Stimulated activated CD8-positive, alpha-beta memory T cell treated with anti-CD3 and anti-CD28 coated beads, Interleukin-15, amount 100 ng/mL, for 24 hours (primary cell): ENCODE measurements around the gene MEI1.
"Not testable (repeated sequence)": the region's sequence is repeated elsewhere in the genome, so short reads cannot be mapped to it uniquely, and the experiment has no call there.

Experiments
- DNase-seq: peaks from one replicate; pipeline ENCODE4 v3.0.0-alpha.2; 2020; ENCODE audit warnings: low read depth

The MEI1 gene

DNA sequence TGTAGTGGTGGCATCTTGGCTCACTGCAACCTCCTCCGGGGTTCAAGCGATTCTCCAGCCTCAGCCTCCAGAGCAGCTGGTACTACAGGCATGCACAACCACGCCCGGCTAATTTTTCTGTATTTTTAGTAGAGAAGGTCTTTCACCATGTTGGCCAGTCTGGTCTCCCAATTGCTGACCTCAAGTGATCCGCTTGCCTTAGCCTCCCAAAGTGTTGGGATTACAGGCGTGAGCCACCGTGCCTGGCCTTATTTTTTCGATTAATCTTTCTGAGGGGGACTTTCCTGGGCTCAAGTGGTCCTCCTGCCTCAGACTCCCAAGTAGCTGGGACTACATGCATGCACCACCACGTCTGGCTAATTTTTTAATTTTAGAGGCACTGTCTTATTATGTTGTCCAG lies 16.3 kb upstream of the MEI1 start:
- no peak for DNase-seq

DNA sequence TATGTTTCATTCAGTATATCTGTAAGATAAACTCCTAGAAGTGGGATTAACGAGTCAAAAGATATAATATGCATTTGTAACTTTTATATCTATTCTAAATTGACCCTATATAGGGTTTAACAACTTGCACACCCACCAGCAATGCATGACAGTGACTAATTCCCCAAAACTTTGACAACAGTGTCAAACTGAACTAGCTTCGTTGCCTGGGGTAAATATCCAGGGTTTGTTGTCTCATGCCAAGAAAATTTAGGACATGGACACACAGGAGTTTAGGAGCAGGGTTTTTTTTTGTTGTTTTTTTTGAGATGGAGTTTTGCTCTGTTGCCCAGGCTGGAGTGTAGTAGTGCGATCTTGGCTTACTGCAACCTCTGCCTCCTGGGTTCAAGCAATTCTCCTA lies 15.7 kb upstream of the MEI1 start:
- no peak for DNase-seq

DNA sequence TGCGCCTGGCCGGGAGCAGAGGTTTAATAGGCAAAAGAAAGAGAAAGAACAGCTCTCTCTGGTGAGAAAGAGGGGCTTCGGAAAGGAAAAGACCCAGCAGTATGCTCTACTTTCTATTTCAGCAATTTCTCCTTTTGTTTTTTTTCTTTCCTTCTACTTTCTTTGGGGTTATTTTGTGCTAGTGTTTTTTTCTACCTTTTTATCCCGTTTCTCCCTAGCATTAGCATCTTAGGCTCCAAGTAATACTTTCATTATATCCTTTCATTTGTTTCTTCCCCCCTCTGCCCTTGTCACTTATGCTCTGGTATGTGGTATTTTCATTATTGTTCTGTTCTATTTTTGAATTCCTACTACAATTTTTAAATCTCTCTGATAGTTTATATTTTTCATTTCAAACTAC lies 15.1 kb upstream of the MEI1 start:
- no peak for DNase-seq

DNA sequence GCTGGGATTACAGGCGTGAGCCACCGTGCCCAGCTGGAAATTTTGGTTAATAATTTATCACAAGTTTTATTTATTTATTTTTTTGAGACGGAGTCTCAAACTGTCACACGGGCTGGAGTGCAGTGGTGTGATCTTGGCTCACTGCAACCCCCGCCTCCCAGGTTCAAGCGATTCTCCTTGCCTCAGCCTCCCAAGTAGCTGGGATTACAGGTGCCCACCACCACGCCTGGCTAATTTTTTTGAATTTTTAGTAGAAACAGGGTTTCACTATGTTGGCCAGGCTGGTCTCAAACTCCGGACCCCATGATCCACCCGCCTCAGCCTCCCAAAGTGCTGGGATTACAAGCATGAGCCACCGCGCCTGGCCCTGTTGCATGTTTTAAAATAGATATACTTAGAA lies 12.4 kb upstream of the MEI1 start:
- DNase-seq = not testable (repeated sequence)

DNA sequence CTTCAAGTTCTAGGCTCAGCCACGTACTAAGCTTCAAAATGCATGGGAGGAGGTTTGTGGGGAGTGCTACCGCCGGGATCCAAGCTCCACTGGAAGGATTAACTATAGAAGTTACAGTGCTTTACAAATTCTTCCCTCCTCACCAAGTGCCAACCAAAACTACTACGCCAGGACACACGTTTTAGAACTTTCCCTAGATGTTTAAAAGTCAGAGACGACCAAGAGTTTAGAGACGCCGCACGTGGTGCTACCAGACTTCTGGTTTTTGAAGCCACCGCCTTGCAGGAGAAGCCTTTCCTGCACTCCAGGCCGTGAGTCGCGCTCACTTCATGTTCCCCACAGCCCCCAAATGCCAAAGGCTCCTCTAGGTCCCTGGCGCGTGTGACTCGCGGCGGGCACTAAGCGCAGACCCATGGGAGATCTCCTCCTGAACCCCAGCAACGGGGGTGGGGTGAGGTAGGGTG lies 11.4 kb upstream of the MEI1 start:
- no peak for DNase-seq

DNA sequence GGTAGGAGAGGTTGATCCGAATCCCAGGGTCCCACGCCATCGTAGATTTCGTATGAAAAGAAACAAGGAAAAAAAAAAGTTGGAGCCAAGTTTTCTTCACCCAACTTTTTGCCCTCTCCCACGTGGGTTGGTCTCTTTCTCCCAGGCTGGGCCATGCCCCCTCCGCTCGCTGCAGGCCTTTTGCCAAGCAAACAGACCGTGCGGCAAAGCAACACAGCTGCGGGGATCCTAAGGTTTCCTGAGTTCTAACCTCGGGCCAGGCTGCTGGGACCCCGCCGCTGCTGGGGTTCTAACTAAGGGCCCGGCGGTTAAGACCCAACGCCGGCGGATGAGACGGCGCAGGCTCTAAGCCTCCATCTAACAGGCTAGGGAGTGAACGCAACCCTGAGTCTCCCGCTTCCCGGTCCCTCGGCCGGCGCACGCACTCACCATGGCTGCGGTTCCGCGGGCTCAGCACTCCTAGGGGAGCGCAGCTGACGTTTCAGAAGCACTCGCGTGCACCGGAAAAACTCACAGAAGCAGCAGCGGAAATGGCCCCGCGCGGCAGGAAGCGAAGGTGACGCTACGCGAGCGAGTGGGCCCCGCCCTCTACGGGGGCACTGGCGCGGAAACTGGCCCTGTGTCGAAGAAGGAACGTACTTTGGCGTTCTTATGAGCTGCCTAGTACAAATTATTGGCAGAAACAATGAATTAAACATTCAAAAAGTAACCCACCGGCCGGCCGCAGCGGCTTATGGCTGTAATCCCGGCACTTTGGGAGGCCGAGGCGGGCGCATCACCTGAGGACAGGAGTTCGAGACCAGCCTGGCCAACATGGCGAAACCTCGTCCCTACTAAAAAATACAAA lies 10.7 kb upstream of the MEI1 start, which contains the start of gene SNU13:
Gene SNU13, minus strand, starts transcription at position 503 of the 847 bp plus-strand sequence. Its CDS starts 71 bp downstream, at position 432.
- DNase-seq = peak; percentile 81

DNA sequence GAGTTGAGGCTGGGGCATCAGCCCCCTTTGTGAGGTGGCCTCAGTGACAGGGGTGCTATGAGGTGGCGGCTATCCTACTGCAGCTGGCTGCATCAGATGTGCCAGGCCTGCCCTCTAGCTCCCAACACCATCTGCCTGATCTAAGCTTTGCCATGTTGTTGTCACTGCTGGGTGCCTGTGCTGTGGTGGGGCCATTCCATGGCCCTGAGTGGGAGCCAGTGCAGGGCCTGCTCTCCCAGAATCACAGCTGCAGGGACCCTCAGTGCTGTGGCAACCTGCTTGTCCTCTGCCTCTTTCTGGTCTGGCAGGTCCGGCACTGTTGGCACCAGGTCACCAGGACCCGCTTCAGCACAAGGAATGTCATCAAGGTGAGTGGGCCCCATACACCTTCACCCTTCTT lies 8.8 kb upstream of the MEI1 start:
- DNase-seq = no peak

DNA sequence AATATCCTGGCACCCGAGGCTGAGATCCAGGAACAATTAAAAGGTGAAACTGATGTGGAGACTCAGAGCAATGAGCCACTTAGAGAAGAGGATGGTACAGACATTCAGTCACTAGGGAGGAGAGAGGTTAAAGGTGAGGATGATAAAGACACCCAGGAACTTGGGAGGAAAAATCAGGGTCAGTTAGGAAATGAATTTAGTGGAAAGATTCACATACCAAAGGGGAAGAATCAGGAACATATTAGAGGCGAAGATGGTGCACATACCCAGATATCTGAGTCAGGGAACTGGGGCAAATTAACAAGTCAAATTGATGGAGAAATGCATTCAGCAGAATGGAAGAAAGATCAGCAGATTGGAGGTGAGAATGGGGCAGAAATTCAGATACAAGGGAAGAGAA lies 4.1 kb upstream of the MEI1 start:
- no peak for DNase-seq

DNA sequence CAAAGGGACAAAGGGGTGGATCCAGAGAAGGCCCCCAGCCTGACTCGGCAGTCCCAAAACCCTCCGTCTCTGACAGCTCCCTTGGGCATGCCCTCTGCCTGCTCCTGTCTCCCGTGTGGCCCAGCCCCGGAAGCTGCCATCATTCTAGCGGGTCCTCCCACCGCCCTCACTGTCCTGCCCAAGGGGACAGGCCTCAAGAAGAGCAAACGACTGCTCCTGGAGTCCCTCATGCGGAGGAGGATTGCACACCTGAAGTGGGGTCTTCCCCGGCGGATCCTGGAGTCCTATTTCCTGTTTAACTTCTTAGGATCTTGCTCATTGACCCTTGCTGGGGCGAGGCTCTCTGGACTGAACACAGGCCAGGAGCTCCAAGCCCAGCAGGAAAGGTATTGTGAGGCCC lies 2.6 kb upstream of the MEI1 start:
- DNase-seq = no peak

DNA sequence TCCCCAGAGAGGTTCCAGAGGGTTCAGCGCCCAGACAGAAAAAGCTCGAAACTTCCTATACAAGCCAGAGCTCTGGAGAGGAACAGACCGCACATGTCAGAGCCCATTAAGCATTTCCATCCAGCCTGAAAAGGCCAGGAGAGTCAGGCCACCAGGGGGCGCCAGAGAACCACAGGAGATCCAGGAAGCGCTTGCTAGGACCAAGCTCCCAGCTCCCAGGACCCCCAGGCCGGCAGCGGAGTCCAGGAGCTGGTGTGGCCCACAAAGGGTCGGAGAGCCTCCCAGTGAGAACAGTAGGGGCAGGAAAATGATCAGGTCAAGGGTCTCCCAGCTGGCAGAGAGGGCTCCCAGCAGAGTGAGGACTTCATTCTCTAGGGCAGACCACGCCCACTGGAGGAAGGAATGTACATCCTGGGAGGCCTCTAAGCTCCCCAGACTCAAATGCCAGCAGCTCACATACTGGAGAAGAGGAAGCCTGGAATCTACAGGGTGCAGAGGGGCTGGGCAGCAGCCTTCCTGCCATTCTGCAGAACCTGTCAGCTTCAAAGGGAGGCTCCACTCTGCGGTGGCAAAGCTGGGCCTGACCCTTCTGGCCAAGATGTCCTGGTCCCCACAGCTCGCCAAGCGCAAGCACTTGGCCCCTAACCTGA lies 2.1 kb upstream of the MEI1 start:
- DNase-seq = peak; percentile 97

DNA sequence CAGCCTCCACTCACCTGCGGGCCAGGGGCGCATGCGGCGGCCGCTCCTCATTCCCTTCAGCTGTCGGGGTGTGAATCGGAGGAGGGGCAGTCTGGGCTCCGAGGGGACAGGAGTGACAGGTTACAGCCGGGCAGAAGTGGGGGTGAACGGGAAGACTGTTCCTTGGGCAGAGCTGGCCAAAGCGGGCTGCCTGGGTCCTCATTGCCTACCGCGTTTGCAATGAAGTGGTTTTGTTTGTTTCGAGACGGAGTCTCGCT lies 733 bp downstream of the MEI1 start:
- DNase-seq = no peak

DNA sequence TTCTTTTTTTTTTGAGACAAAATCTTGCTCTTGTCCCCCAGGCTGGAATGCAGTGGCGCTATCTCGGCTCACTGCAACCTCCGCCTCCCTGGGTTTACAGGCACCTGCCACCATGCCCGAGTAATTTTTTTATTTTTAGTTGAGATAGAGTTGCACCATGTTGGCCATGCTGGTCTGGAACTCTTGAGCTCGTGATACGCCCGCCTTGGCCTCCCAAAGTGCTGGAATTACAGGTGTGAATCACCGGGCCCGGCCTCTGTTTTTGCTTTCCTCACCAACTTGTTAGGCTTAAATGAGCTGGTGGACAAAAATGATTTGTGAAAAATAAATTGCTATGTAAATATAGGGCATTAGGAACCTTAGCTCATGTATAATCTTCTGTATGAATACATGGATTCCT lies 3.5 kb downstream of the MEI1 start:
- no peak for DNase-seq

DNA sequence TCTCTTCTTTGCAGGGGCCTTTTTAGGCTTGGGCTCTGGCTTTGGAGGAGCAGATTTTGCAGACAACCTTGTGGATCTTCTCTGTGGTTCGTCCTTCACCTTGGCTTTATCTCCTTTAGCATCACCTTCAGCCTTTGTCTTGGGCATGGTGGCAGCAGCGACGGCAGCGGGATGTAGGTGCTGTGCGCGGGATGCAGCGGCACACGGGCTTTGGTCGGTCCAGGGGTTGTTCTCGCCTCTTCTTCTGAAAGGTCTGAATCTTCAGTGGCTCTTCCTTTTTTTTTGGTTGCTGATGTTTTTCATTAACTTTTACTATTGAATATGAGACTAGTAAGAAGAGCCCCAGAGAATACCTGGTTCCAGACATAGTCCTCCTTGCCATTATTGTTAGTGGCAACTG lies 10.0 kb downstream of the MEI1 start:
- DNase-seq = no peak

DNA sequence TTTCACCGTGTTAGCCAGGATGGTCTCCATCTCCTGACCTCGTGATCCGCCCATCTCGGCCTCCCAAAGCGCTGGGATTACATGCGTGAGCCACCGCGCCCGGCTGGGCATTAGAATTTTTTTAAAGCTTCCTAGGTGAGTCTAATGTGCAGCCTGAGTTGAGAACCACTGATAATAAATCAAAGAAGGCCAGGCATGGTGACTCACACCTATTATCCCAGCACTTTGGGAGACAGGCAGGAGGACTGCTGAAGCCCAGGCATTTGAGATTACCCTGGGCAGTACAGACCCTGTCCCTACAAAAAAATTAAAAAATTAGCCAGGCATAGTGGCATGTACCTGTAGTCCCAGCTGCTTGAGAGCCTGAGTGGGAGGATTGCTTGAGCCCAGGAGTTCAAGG lies 13.7 kb downstream of the MEI1 start:
- no peak for DNase-seq

DNA sequence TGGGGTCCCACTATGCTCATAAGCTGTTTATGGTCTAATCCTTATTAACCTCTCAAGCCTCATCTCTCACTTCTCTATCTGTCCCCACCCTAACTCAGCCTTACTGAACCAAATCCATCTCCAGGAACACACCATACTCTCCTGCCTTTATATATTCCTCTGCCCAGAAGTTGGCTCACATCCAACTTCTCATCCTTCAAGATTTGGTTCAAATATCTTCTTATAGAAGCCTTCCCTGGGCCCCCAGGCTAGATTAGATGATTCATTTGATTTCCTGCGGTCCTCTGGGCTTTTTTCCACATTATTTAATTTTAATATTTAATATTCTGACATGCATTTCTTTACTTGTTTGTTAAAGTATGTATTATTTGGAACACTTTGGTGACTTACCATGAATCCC lies 23.2 kb downstream of the MEI1 start:
- DNase-seq = no peak

DNA sequence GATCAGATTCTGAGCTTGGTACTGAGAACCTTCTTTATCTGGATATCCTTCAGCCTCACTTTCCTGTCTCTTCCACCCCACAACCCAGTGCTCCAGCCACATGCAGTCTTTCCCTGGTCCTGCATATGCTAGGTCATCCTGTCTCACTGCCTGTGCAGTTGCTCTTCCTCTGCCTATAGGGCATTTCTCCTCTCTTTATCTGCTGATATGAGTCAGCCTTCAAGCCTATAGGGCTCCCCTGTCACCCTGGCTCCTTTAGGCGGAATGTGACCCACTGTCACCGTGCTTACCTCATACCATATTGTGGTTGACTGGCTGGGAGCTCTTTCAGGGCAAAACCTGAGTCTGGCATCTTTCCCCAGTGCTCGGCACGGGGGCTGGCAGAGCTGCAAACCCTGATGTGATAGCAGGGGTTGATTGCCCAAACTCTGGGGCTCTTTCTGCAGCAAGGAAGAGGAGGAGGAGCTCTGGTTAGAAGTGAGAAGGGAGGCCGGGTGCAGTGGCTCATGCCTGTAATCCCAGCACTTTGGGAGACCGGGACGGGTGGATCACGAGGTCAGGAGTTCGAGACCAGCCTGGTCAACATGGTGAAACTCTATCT lies 26.3 kb downstream of the MEI1 start:
- DNase-seq = no peak

DNA sequence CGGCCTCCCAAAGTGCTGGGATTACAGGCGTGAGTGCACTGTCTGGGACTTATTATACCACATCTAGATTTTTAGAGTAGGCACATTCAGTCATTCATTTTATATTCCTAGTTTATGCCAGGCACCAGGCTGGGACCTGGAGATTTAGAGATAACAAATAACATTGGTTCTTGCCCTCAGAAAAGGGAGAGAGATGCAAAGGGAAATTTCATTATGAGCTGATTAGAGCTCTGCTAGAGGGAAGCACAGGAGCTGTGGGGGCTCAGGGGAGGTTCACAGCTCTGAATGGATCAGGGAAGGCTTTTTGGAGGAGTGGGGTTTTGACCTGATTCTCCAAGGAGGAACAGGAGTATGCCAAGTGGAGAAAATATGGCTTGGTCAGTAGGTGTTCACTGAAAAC lies 32.3 kb downstream of the MEI1 start:
- no peak for DNase-seq

DNA sequence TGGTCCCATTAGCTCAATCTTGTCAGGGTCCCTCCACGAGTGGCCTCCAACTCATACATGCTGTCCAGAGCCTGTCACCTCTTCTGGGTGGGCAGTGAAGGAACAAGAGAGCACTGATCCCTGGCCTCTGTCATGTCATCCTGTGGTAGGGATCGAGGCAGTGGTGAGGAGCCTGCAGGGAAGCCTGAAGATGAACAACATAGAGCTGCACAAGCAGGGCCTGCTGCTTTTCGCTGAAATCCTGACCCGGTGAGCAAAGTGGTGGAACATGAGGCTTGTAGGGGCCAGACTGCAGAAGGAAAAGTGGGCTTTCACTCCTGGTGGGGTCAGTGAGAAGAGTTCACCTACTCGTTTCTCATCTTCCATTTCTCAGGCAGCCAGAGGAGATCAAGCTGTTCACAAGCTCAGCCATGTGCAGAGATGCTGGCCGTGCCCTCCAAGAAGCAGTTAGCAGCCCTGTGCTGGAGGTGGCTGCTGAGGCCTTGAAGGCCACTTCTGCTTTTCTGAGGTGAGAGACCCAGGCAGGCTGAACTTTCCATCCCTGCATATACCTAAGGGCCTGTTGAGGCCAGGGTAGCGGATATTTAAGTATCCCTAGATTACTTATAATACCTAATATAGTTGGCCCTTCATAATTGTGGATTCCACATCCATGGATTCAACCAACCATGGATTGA lies 32.9 kb downstream of the MEI1 start:
- no peak for DNase-seq

DNA sequence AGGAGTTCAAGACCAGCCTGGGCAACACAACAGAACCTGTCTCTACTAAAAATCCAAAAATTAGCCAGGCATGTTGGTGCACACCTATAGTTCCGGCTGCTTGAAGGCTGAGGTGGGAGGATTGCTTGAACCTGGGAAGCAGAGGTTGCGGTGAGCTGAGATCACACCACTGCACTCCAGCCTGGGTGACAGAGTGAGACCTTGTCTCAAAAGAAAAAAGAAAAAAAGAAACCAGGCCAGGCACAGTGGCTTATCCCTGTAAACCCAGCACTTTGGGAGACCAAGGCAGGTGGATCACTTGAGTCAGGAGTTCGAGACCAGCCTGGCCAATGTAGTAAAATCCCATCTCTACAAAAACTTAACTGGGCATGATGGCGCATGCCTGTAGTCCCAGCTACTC lies 33.9 kb downstream of the MEI1 start:
- DNase-seq = not testable (repeated sequence)

DNA sequence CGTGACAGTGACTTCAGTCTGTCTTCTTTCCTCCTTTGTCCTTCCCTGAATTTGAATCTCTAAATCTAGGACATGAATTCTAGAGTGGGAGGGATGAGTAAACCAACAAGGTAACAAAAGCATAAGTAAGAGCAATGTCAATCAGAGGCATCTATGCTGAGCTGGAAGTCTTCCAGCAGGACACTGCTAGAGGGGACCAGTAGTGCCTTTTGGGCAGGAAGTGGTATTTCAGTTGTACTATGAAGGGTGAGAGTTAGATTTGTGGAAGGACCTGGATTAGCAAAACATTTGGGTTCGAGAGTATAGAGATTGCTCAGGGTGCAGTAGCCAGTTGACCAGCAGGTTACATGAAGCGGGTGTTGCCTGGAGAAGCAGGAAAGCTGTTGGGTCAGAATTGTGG lies 40.3 kb downstream of the MEI1 start:
- DNase-seq = no peak

DNA sequence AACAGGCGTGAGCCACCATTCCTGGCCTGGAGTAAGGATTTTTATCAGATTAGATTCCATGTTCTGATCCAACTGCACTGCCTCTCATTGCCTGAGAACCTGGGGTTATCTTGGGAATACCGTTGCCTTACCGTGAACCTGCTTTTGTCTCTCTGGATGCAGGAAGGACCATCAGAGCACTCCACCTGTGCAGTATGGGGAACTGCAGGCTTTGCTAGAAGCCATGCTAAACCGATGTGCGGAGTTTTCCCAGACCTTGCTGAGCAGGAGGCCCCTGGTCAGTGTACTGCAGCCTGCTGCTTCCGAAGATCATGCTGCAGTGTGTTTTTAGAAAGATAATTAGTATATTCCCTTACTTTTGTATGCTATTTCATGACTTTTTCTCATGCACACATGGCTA lies 43.6 kb downstream of the MEI1 start:
- no peak for DNase-seq

DNA sequence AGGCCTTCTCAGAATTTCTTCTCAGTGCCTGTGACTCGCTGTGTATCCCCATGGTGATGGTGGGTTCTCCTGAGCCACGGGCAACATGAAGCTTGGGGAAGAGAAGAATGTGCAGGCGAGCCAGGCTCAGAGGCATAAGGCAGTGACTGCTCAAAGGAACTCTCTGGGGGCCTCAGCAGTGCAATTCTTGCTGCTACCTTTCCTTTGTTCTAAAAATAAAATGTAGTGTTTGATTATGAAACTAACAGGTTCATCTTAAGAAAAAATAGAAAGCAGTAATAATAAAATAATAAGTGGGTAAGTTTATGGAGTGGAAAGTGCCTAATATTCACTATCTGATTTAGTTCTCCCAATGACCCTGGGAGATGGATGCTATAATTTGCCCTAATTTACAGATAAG lies 46.7 kb downstream of the MEI1 start:
- no peak for DNase-seq
